GM21786 (cell line): ENCODE data around the gene KMT2C.

Experiments used
- ATAC-seq: cut with Tn5 transposase; IDR thresholded peaks from one replicate; pipeline ENCODE4 v1.9.1; 2021; ENCODE audit not compliant: unreplicated experiment

Gene KMT2C

GRCh38 chr7:152120210-152120609 lies 315.6 kb downstream of the KMT2C start:
- no peak for ATAC-seq

- ATAC-seq, result no peak
Observed at GRCh38 chr7:152117356-152117755, 318.4 kb downstream of the KMT2C start.

GRCh38 chr7:152115021-152115718 lies 320.6 kb downstream of the KMT2C start:
- ATAC-seq, result no peak

- no peak for ATAC-seq
Observed at GRCh38 chr7:152112829-152113228, 323.0 kb downstream of the KMT2C start.

- no peak for ATAC-seq
Observed at GRCh38 chr7:152108359-152108758, 327.4 kb downstream of the KMT2C start.

- no peak for ATAC-seq
Observed at GRCh38 chr7:152107945-152108344, 327.9 kb downstream of the KMT2C start.

- ATAC-seq, result no peak
Observed at GRCh38 chr7:152106990-152107389, 328.8 kb downstream of the KMT2C start.

GRCh38 chr7:152105205-152105604 lies 330.6 kb downstream of the KMT2C start:
- no peak for ATAC-seq

- ATAC-seq, result no peak
Observed at GRCh38 chr7:152103691-152104090, 332.1 kb downstream of the KMT2C start.

- ATAC-seq, result no peak
Observed at GRCh38 chr7:152103066-152103465, 332.7 kb downstream of the KMT2C start.

GRCh38 chr7:152097330-152097729 lies 338.5 kb downstream of the KMT2C start:
- no peak for ATAC-seq

GRCh38 chr7:152095771-152096170 lies 340.0 kb downstream of the KMT2C start:
- no peak for ATAC-seq

GRCh38 chr7:152093717-152094116 lies 342.1 kb downstream of the KMT2C start:
- no peak for ATAC-seq

- ATAC-seq, result no peak
Observed at GRCh38 chr7:152090747-152091146, 345.1 kb downstream of the KMT2C start.

GRCh38 chr7:152089183-152089582 lies 346.6 kb downstream of the KMT2C start:
- no peak for ATAC-seq

GRCh38 chr7:152086513-152086912 lies 349.3 kb downstream of the KMT2C start:
- no peak for ATAC-seq

GRCh38 chr7:152085131-152085530 lies 350.7 kb downstream of the KMT2C start:
- ATAC-seq, result no peak
